Keratinocyte (primary cell): ENCODE data around the gene UBQLN4. TPM values are rescaled to one million over a fixed set of nuclear protein-coding genes. Genes with fewer than 3 reads are reported as not detected.

Experiments
- DNase-seq: peaks from one replicate; pipeline ENCODE4 v3.0.0-alpha.2; 2011; ENCODE audit warnings: low read depth, missing footprints, low spot score
- FAIRE-seq: peaks from 2 replicates; lab custom pipeline; 2011; peaks lifted over from hg19 to GRCh38; lab: Jason Lieb, UNC
- H2AFZ ChIP-seq: 2 replicates; pipeline ENCODE4 v1.6.0; 2012; ENCODE audit warnings: low read length, control low read depth, inconsistent platforms; ENCODE audit not compliant: control insufficient read depth
- H3K27ac ChIP-seq: 2 replicates; pipeline ENCODE4 v1.5.1; 2011; ENCODE audit warnings: low read length; ENCODE audit not compliant: control insufficient read depth, insufficient read depth
- H3K27me3 ChIP-seq: 3 replicates; pipeline ENCODE4 v1.6.0; 2011; ENCODE audit warnings: low read length; ENCODE audit not compliant: control insufficient read depth, insufficient read depth; ENCODE audit errors: extremely low read depth
- H3K36me3 ChIP-seq, 2 experiments: 2 replicates in 1 of 2; 3 replicates in 1 of 2; pipeline ENCODE4 v1.5.1; 2011; ENCODE audit warnings: low read length in 2 of 2, mild to moderate bottlenecking in 1 of 2; ENCODE audit not compliant: control insufficient read depth in 2 of 2, insufficient read depth in 2 of 2; ENCODE audit errors: extremely low read depth in 1 of 2
- H3K4me1 ChIP-seq: 3 replicates; pipeline ENCODE4 v1.5.1; 2011; ENCODE audit warnings: low read length; ENCODE audit not compliant: control insufficient read depth, insufficient read depth; ENCODE audit errors: extremely low read depth
- H3K4me2 ChIP-seq: 3 replicates; pipeline ENCODE4 v1.6.0; 2011; ENCODE audit warnings: low read depth, low read length; ENCODE audit not compliant: control insufficient read depth, insufficient read depth; ENCODE audit errors: extremely low read depth
- H3K4me3 ChIP-seq, 3 experiments: fragments of 200-600 bp in 1 of 3; sonication (generic) in 1 of 3; 2 replicates in 2 of 3; 3 replicates in 1 of 3; pipeline ENCODE4 v1.5.1; 2011 to 2016; ENCODE audit warnings: low read length in 3 of 3, mild to moderate bottlenecking in 3 of 3, control low read depth in 2 of 3, inconsistent platforms in 1 of 3, low read depth in 1 of 3, mixed read lengths in 1 of 3, mixed run types in 1 of 3, moderate library complexity in 1 of 3; ENCODE audit not compliant: control insufficient read depth in 2 of 3, insufficient read depth in 2 of 3; ENCODE audit errors: extremely low read depth in 1 of 3
- H3K79me2 ChIP-seq: 2 replicates; pipeline ENCODE4 v1.6.0; 2012; ENCODE audit warnings: low read length; ENCODE audit not compliant: control insufficient read depth, insufficient read depth
- H3K9ac ChIP-seq: 3 replicates; pipeline ENCODE4 v1.6.0; 2011; ENCODE audit warnings: low read length; ENCODE audit not compliant: control insufficient read depth, insufficient read depth; ENCODE audit errors: extremely low read depth
- H3K9me1 ChIP-seq: 3 replicates; pipeline ENCODE4 v1.6.0; 2011; ENCODE audit warnings: low read length; ENCODE audit not compliant: control insufficient read depth, insufficient read depth; ENCODE audit errors: extremely low read depth
- H3K9me3 ChIP-seq: 2 replicates; pipeline ENCODE4 v1.5.1; 2012; ENCODE audit warnings: low read depth, low read length; ENCODE audit not compliant: control insufficient read depth
- H4K20me1 ChIP-seq: 3 replicates; pipeline ENCODE4 v1.6.0; 2011; ENCODE audit warnings: low read length; ENCODE audit not compliant: control insufficient read depth, insufficient read depth; ENCODE audit errors: extremely low read depth
- CTCF ChIP-seq, 3 experiments: IDR thresholded peaks in 1 of 3; conservative IDR thresholded peaks in 1 of 3; optimal IDR thresholded peaks in 1 of 3; 2 replicates in 2 of 3; 3 replicates in 1 of 3; pipeline versions ENCODE3 to v1.5.1; 2011; ENCODE audit warnings: low read length in 3 of 3, mild to moderate bottlenecking in 3 of 3, moderate library complexity in 2 of 3, control low read depth in 1 of 3, inconsistent platforms in 1 of 3; ENCODE audit not compliant: insufficient read depth in 2 of 3; ENCODE audit errors: extremely low read depth in 1 of 3
- EZH2 ChIP-seq: IDR thresholded peaks from one replicate; pipeline ENCODE4 v1.6.1; 2012; ENCODE audit warnings: inconsistent platforms, mild to moderate bottlenecking, low read length, moderate library complexity
- dilution Hi-C: fragments of 300-500 bp; cut with MboI; formaldehyde crosslinking; loops from one replicate; pipeline ENCODE4 v1.7.0; 2020; ENCODE audit warnings: low sequenced_read_pairs; ENCODE audit not compliant: extremely low pct_ligation_motif_present
- polyA plus RNA-seq, 5 experiments: library from polyadenylated mRNA; depleted of rRNA in 3 of 5; stranded (reverse) in 3 of 5; stranded (forward) in 1 of 5; unstranded in 1 of 5; fragments of >200 nt; gene quantifications; 1 replicate in 1 of 5; 2 replicates in 3 of 5; 3 replicates in 1 of 5; pipeline versions ENCODE4 v1.2.1 to v1.2.3, GENCODE V29; 2011 to 2012; ENCODE audit warnings: missing spikeins in 2 of 5, low read depth in 1 of 5, low replicate concordance in 1 of 5

UBQLN4 gene
- polyA plus RNA-seq, 1 donor (not counting 4 experiments of a cell fraction or from before 2014, with no cell fraction given): 35.8 TPM

- FAIRE-seq: no peak
- no peak for TF ChIP-seq EZH2
- TF ChIP-seq CTCF (optimal IDR thresholded peaks at IDR 0.05 in 1 of 3, IDR thresholded peaks at IDR 0.05 in 1 of 3, conservative IDR thresholded peaks at IDR 0.05 in 1 of 3; ENCODE audit: extremely low read depth in 1 of 3, insufficient read depth in 2 of 3, low read length in 3 of 3): no peak
- H4K20me1 ChIP-seq: no peaks in the 10 kb centered on the region
- H3K4me2 ChIP-seq: peak overlapping the region; percentile 48
- dilution Hi-C loops: no loop called here
- H3K79me2 ChIP-seq: peaks cover 21% of the 10 kb centered on the region
- peak overlapping the region; percentile 0 for H2AFZ ChIP-seq
- peak overlapping the region; percentile 80 for H3K9ac ChIP-seq
- H3K9me1 ChIP-seq: no peaks in the 10 kb centered on the region
- H3K4me3 ChIP-seq: peak overlapping the region in 2 of 3 experiments; percentile 70 to 73
- peaks cover 4% of the 10 kb centered on the region for H3K27me3 ChIP-seq
- DNase-seq: no peak
- H3K9me3 ChIP-seq: no peaks in the 10 kb centered on the region
- H3K4me1 ChIP-seq: peaks cover 4% of the 10 kb centered on the region
- H3K27ac ChIP-seq: no peak overlapping the region
- H3K36me3 ChIP-seq: peaks cover 3 to 10% of the 10 kb centered on the region in 2 experiments
Measured at GRCh38 chr1:156021093-156021428, 32.5 kb downstream of the UBQLN4 start.

DNA sequence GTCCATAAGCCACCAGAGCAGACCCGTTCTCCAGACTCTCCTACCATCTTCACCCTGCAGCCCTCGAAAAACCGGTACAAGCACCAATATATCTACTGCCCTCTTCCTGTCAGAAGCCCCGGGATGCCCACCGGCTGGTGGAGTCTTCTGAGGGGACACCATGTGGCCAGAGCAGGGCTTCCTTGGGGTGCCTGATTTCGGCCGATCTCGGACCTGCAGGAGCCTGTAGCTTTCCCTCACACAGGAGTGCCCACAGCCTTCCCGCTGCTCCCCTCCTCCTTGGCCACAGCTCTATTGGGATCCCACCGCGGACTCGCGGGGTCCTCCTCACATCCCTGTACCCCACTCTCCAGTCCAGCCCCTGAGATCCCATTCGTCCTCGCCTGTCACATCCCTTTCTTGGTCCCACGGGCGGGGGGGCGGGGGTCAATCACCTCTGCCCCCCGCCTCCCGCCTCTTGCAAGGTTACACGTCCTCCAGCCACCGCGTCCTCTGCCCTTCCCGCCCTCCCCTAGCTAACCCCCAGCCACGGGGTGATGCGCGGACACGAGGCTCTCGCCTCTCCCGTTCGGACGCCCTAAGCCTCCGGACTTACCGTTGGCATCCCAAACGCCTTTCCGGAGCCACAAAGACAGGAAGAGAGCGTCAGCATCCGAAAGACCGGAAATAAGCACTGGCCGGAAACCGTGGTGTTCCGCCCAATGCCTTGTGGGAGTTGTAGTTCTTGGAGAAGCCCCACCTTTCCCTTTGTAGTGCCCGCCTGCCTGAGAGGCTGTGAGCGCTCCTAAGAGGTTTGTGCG, 33.1 kb downstream of the UBQLN4 start, which contains the start of gene SSR2:
TSS of gene SSR2 (minus strand) at position 659 of the 800 bp plus-strand sequence. CDS start 784 bp downstream, outside the sequence.
- peak; percentile 88 for FAIRE-seq
- no peak for TF ChIP-seq EZH2
- no peak for TF ChIP-seq CTCF (optimal IDR thresholded peaks at IDR 0.05 in 1 of 3, IDR thresholded peaks at IDR 0.05 in 1 of 3, conservative IDR thresholded peaks at IDR 0.05 in 1 of 3; ENCODE audit: extremely low read depth in 1 of 3, insufficient read depth in 2 of 3, low read length in 3 of 3)
- peak within 1 kb of the TSS; percentile 51 for H3K27ac ChIP-seq

More for the DNA sequence above, 33.1 kb downstream of the UBQLN4 start, which contains the start of gene SSR2:
- peaks cover 3 to 12% of the 10 kb centered on the region in 2 experiments for H3K36me3 ChIP-seq
- peak; percentile 73 for DNase-seq
- peaks cover 4% of the 10 kb centered on the region for H3K4me1 ChIP-seq
- peak within 1 kb of the TSS; percentile 70 to 76 (median 73) for H3K4me3 ChIP-seq
- no peaks in the 10 kb centered on the region for H4K20me1 ChIP-seq
- H3K9me3 ChIP-seq: no peaks in the 10 kb centered on the region
- peaks cover 21% of the 10 kb centered on the region for H3K79me2 ChIP-seq
- H3K9me1 ChIP-seq: no peaks in the 10 kb centered on the region
- peak within 1 kb of the TSS; percentile 80 for H3K9ac ChIP-seq
- H2AFZ ChIP-seq: peak within 1 kb of the TSS; percentile 58
- peaks cover 4% of the 10 kb centered on the region for H3K27me3 ChIP-seq
- dilution Hi-C loops: no loop called here
- peak within 1 kb of the TSS; percentile 69 for H3K4me2 ChIP-seq
